Measurements from ENCODE around the gene FAM135A. TPM values are rescaled to one million over a fixed set of nuclear protein-coding genes. Genes with fewer than 3 reads are reported as not detected.
A peak's percentile ranks its signal among the peaks of the same experiment; 100 is the strongest.
"Not testable (repeated sequence)": the region's sequence is repeated elsewhere in the genome, so short reads cannot be mapped to it uniquely, and the experiment has no call there.

The FAM135A gene
- total RNA-seq, 1 donor from 2014 or later = 9.4 TPM

DNA sequence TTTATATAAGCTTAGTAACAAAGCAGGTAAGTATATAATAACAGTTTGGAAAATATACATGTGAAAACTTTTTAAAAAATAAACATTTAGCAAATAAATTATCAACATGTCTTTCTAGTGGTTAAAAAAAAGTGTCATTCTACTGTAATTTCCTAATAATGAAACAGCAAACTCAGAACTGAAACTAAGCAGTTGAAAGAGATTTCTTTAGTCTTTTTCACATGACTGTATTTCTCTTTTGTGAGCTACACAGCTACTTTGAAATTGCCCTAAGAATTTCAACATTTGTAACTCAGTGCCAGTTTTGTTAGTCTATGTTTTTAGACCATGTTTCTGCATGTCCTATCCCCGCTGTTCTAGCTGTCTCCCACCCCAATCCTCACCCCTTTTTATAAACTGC lies 125.1 kb downstream of the FAM135A start:
- Mint-ChIP-seq H3K4me3 (ENCODE audit: low read depth) (no peak overlapping the region), H3K36me3 (ENCODE audit: low read depth) (no peaks in the 10 kb centered on the region), H3K27ac (no peak overlapping the region), H3K4me1 (ENCODE audit: low read depth) (no peaks in the 10 kb centered on the region), H3K27me3 (ENCODE audit: low read depth) (no peaks in the 10 kb centered on the region), H3K9me3 (no peaks in the 10 kb centered on the region)
- intact Hi-C loops (cut with micrococcal nuclease) = no loop called here
- DNase-seq (ENCODE audit: low spot score) = no peak

GRCh38 chr6:70547313-70547712 lies 134.0 kb downstream of the FAM135A start:
- Mint-ChIP-seq H3K27ac (no peak overlapping the region), H3K36me3 (ENCODE audit: low read depth) (no peaks in the 10 kb centered on the region), H3K27me3 (ENCODE audit: low read depth) (peaks cover 2% of the 10 kb centered on the region), H3K4me1 (ENCODE audit: low read depth) (no peaks in the 10 kb centered on the region), H3K4me3 (ENCODE audit: low read depth) (no peak overlapping the region), H3K9me3 (no peaks in the 10 kb centered on the region)
- intact Hi-C loops (cut with micrococcal nuclease) = loop anchor here (1.0 kb wide), 1 partner anchor 139 kb away; no protein-coding TSS in a partner anchor
- no peak for DNase-seq (ENCODE audit: low spot score)

DNA sequence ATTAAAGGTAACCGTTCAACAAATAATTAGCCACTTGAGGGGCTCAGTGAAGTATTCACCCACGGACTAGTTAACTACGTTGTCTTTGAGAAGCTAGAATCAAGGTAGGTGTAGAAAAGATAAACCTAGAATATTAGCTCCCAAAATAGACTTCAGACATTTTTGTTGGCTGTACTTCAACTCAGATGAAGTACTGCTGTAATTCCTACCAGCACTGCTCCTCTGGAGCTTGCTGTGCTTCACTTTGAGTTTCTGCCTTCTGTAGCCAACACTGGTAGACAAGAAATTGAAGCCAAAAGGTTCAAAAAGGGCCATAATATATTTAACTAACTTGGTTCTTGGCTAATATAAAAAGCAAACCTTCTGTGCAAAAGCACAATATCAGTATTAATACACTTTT lies 134.6 kb downstream of the FAM135A start:
- H3K36me3 Mint-ChIP-seq (ENCODE audit: low read depth) = no peaks in the 10 kb centered on the region
- no peaks in the 10 kb centered on the region for H3K4me1 Mint-ChIP-seq (ENCODE audit: low read depth)
- intact Hi-C loops (cut with micrococcal nuclease) = loop anchor here (1.0 kb wide), 1 partner anchor 138 kb away; no protein-coding TSS in a partner anchor
- H3K4me3 Mint-ChIP-seq (ENCODE audit: low read depth) = no peak overlapping the region
- no peak for DNase-seq (ENCODE audit: low spot score)
- H3K27ac Mint-ChIP-seq = no peak overlapping the region
- no peaks in the 10 kb centered on the region for H3K9me3 Mint-ChIP-seq
- H3K27me3 Mint-ChIP-seq (ENCODE audit: low read depth) = peaks cover 2% of the 10 kb centered on the region

- no peaks in the 10 kb centered on the region for H3K4me1 Mint-ChIP-seq (ENCODE audit: low read depth)
- intact Hi-C loops (cut with micrococcal nuclease) = no loop called here
- no peaks in the 10 kb centered on the region for H3K9me3 Mint-ChIP-seq
- H3K27me3 Mint-ChIP-seq (ENCODE audit: low read depth) = peaks cover 2% of the 10 kb centered on the region
- H3K27ac Mint-ChIP-seq = no peak overlapping the region
- H3K36me3 Mint-ChIP-seq (ENCODE audit: low read depth) = no peaks in the 10 kb centered on the region
- DNase-seq (ENCODE audit: low spot score) = no peak
- H3K4me3 Mint-ChIP-seq (ENCODE audit: low read depth) = no peak overlapping the region
These were observed 136.0 kb downstream of the FAM135A start for GRCh38 chr6:70549327-70549726.

GRCh38 chr6:70551566-70551965 lies 138.3 kb downstream of the FAM135A start:
- intact Hi-C loops (cut with micrococcal nuclease) = no loop called here
- no peak for DNase-seq (ENCODE audit: low spot score)
- Mint-ChIP-seq H3K27me3 (ENCODE audit: low read depth) (peaks cover 2% of the 10 kb centered on the region), H3K36me3 (ENCODE audit: low read depth) (no peaks in the 10 kb centered on the region), H3K9me3 (no peaks in the 10 kb centered on the region), H3K4me1 (ENCODE audit: low read depth) (no peaks in the 10 kb centered on the region), H3K27ac (no peak overlapping the region), H3K4me3 (ENCODE audit: low read depth) (no peak overlapping the region)

GRCh38 chr6:70552286-70552940 lies 139.1 kb downstream of the FAM135A start:
- intact Hi-C loops (cut with micrococcal nuclease); H3K36me3 Mint-ChIP-seq (ENCODE audit: low read depth); H3K27ac Mint-ChIP-seq; DNase-seq (ENCODE audit: low spot score); H3K9me3 Mint-ChIP-seq; H3K27me3 Mint-ChIP-seq (ENCODE audit: low read depth); H3K4me1 Mint-ChIP-seq (ENCODE audit: low read depth); H3K4me3 Mint-ChIP-seq (ENCODE audit: low read depth): not testable (repeated sequence)

GRCh38 chr6:70552974-70553373 lies 139.7 kb downstream of the FAM135A start:
- intact Hi-C loops (cut with micrococcal nuclease) = no loop called here
- Mint-ChIP-seq H3K27ac (no peak overlapping the region), H3K9me3 (no peaks in the 10 kb centered on the region), H3K36me3 (ENCODE audit: low read depth) (no peaks in the 10 kb centered on the region), H3K4me3 (ENCODE audit: low read depth) (no peak overlapping the region), H3K27me3 (ENCODE audit: low read depth) (peaks cover 2% of the 10 kb centered on the region), H3K4me1 (ENCODE audit: low read depth) (peaks cover 8% of the 10 kb centered on the region)
- no peak for DNase-seq (ENCODE audit: low spot score)

- Mint-ChIP-seq H3K9me3 (no peaks in the 10 kb centered on the region), H3K4me1 (ENCODE audit: low read depth) (peaks cover 16% of the 10 kb centered on the region), H3K4me3 (ENCODE audit: low read depth) (no peak overlapping the region), H3K36me3 (ENCODE audit: low read depth) (no peaks in the 10 kb centered on the region), H3K27ac (peak overlapping the region; percentile 31), H3K27me3 (ENCODE audit: low read depth) (no peaks in the 10 kb centered on the region)
- intact Hi-C loops (cut with micrococcal nuclease) = loop anchor here (5.0 kb wide), 1 partner anchor 34 kb away; no protein-coding TSS in a partner anchor
- DNase-seq (ENCODE audit: low spot score) = no peak
These were observed 144.7 kb downstream of the FAM135A start for GRCh38 chr6:70557998-70558397.

GRCh38 chr6:70562401-70562800 lies 149.1 kb downstream of the FAM135A start:
- DNase-seq (ENCODE audit: low spot score); H3K9me3 Mint-ChIP-seq; H3K36me3 Mint-ChIP-seq (ENCODE audit: low read depth); intact Hi-C loops (cut with micrococcal nuclease); H3K27ac Mint-ChIP-seq; H3K27me3 Mint-ChIP-seq (ENCODE audit: low read depth); H3K4me3 Mint-ChIP-seq (ENCODE audit: low read depth): not testable (repeated sequence)
- H3K4me1 Mint-ChIP-seq (ENCODE audit: low read depth) = peaks cover 19% of the 10 kb centered on the region

- Mint-ChIP-seq H3K36me3 (ENCODE audit: low read depth) (peaks cover 3% of the 10 kb centered on the region), H3K27me3 (ENCODE audit: low read depth) (no peaks in the 10 kb centered on the region), H3K27ac (no peak overlapping the region), H3K4me1 (ENCODE audit: low read depth) (peaks cover 12% of the 10 kb centered on the region), H3K9me3 (no peaks in the 10 kb centered on the region), H3K4me3 (ENCODE audit: low read depth) (no peak overlapping the region)
- DNase-seq (ENCODE audit: low spot score) = no peak
- intact Hi-C loops (cut with micrococcal nuclease) = no loop called here
These were observed 150.2 kb downstream of the FAM135A start for GRCh38 chr6:70563530-70563929.

DNA sequence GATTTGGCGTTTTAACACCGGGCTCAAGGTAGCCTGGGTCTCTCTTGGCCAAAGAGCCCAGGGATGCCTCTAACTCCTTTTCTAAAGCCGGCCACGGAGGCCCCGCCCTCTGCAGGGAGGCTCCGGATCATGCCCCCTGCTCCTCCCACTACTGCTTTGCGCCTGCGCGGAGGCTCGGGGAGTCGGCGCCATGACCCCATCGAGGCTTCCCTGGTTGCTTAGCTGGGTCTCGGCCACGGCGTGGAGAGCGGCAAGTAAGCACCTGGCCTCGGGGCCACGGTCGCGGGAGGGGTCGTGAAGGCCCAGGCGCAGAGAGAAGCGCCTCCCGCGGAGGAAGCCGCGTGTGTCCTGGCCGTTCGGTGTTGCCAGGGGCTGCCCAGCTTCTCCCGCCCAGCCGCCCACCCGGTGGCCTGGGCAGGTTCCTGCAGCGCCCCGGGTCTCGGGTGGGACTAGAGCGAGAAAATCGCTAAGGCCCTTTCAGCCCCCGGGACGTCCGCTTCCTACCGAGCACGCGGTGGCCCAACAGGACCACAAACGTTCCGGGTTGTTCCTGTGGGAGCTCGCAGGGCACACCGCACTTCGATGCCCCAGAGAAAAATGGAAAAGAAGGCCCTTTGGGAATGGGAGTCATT lies 153.6 kb downstream of the FAM135A start, which contains the start of gene SDHAF4:
Gene SDHAF4, plus strand, starts transcription at position 180 of the 632 bp plus-strand sequence. Its CDS starts 11 bp downstream, at position 191.
- intact Hi-C loops (cut with micrococcal nuclease) = loop anchor here (1.0 to 5.0 kb wide), 3 partner anchors 32 to 154 kb away; partner anchors contain the start of genes FAM135A and SMAP1
- Mint-ChIP-seq H3K36me3 (ENCODE audit: low read depth) (peaks cover 25% of the 10 kb centered on the region), H3K4me3 (ENCODE audit: low read depth) (peak within 1 kb of the TSS; percentile 85), H3K27ac (peak within 1 kb of the TSS; percentile 80), H3K27me3 (ENCODE audit: low read depth) (no peaks in the 10 kb centered on the region), H3K9me3 (no peaks in the 10 kb centered on the region), H3K4me1 (ENCODE audit: low read depth) (peaks cover 12% of the 10 kb centered on the region)
- peak; percentile 90 for DNase-seq (ENCODE audit: low spot score)

DNA sequence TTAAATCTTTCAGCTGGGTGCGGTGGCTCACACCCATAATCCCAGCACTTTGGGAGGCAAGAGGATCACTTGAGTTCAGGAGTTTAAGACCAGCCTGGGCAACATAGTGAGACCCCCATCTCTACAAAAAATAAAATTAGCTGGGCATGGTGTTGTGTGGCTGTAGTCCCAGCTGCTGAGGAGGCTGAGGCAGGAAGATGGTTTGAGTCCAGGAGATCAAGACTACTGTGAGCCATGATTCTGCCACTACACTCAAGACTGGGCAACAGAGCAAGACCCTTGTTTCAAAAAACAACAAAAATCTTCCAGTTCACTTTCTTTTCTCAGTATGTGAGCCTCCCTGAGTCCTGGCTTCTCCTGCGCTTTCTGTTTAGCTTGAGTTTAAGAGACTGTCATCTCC lies 161.3 kb downstream of the FAM135A start:
- Mint-ChIP-seq H3K27me3 (ENCODE audit: low read depth) (no peaks in the 10 kb centered on the region), H3K27ac (no peak overlapping the region), H3K4me1 (ENCODE audit: low read depth) (peaks cover 2% of the 10 kb centered on the region), H3K36me3 (ENCODE audit: low read depth) (peaks cover 31% of the 10 kb centered on the region), H3K9me3 (no peaks in the 10 kb centered on the region), H3K4me3 (ENCODE audit: low read depth) (no peak overlapping the region)
- intact Hi-C loops (cut with micrococcal nuclease) = no loop called here
- DNase-seq (ENCODE audit: low spot score) = no peak

- H3K9me3 Mint-ChIP-seq = no peaks in the 10 kb centered on the region
- DNase-seq (ENCODE audit: low spot score) = no peak
- intact Hi-C loops (cut with micrococcal nuclease) = no loop called here
- peaks cover 28% of the 10 kb centered on the region for H3K36me3 Mint-ChIP-seq (ENCODE audit: low read depth)
- H3K27ac Mint-ChIP-seq = no peak overlapping the region
- H3K27me3 Mint-ChIP-seq (ENCODE audit: low read depth) = no peaks in the 10 kb centered on the region
- peaks cover 1% of the 10 kb centered on the region for H3K4me1 Mint-ChIP-seq (ENCODE audit: low read depth)
- no peak overlapping the region for H3K4me3 Mint-ChIP-seq (ENCODE audit: low read depth)
These were observed 162.7 kb downstream of the FAM135A start for GRCh38 chr6:70575899-70576495.

Measured in activated T-helper 2 cell treated with anti-CD3 and anti-CD28 coated beads, Interferon-gamma antibody, Interleukin-2, Interleukin-4, amounts not matched to agents 10 μg/mL and 5 μg/mL and 100 μg/mL, durations not matched to agents 14 hours and 24 hours and 36 hours (primary cell).